Midbrain (tissue), 1 donor: ENCODE data around the gene KLHL29.

Experiments
- DNase-seq: peaks from one replicate; lab custom pipeline; 2025; lab: John Stamatoyannopoulos, UW

KLHL29 gene

DNA sequence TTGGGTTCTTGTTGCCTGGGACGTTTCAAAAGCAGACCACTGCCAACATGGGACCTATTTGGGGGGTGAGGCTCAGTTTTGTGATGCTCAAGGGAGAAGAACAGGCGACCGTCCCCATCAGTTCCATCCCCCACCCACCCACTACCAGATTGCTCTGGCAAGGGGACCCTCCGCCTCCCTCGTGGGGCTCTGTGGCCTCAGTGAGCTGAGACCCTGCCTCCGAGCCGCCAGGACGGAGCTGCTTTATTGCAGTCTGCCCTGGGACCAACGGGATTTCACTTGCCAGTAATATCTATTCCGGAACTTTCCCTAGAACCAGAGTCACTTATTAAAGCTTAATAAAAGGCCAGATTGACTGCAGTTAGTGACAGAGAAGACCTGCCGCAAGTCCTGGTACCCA lies 146.3 kb downstream of the KLHL29 start:
- no peak for DNase-seq

DNA sequence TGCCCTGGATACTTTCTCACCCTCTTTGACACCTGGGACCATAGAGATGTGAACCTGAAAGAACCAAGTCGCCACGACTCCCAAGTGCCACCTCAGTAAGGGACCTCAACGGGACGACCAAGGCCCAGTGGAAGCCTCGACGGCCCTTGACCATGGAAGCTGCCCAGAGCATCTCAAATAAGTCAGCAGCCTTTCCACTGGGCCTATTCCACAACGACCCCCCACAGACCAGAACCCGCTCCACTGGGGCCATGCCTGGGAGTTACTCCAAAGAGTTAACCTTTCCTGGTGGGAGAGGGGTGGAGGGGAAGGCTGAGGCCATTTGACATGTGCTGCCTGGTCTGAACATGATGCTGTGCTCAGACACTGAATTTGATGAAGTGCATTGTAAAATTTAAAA lies 146.9 kb downstream of the KLHL29 start:
- DNase-seq = no peak

DNA sequence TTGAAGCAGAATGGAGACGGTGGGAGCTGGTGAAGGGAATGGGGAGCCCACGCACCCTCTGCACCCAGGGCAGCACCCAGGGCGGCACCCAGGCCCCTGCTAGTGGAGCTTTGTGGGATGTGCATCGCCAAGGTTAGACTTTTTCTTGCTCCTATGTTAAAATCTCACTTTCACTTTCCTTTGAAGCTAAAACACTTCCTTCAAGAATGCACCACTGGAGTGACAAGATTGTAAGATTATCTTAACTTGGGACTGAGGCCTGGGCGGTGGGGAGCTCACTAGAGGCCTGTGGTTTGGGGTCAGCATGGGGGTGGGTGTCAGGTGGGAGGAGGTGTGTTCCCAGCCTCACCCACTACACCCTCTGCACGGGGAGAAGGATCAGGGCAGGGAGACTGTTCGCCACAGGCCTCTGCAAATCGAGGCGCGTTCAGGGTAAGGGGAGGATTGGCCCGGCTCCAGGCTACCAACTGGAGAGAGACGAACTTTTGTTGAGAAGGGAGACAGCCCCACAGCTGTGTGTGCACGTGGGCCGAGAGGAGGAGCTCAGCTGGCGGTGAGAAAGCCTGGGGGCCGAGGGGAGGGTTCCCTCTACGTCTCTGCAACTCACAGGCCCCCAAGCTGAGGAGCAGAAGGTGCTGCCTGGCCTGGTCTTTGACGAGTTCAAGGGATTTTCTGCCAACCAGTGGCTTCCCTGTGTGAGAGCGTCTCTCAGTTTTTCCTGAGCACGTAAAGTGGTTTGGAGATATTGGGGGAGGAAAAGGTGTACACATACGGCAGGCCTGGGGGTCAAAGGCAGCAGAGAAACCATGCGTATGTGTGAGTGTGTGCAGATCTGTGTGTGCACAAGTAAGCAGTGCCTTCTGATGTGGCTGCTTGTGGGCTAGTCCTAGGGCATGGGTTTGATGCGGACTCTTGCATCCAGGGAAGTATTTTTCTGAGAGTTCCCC lies 147.7 kb downstream of the KLHL29 start:
- no peak for DNase-seq

DNA sequence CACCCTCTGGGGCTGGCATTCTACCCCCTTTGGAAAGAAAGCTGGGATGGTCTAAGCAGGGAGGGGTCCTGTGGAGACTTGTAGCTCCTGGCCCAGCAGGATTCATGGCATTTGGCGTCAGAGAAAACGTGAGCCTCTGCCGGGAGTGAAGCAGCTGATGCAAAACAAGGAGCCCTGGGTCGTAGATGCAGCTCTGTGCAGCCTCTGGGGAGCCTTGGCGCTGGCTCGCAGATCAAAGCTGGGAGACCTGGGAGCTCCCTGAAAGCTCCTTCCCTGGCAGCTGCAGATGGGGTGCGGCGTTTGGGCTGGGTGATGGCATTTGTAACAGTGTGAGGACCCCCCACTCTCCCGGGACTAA lies 148.3 kb downstream of the KLHL29 start:
- DNase-seq = no peak

DNA sequence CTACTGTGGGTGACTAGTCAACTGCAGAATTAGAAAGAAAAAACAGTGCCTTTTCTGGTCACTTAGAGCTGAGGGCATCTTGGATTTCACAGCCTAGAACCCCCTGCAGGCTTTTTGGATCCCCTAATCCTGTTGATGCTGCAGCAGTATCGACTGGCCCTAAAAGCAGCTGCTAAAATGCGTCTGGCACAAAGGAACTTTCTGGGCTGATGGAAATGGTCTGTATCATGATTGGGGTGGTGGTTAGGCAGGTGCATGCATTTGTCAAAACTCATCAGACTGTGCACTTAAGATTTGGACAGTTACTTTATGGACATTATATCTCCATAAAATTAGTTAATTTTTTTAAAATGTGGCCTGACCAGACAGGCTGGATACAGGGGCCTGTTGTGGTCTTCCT lies 149.8 kb downstream of the KLHL29 start:
- no peak for DNase-seq

DNA sequence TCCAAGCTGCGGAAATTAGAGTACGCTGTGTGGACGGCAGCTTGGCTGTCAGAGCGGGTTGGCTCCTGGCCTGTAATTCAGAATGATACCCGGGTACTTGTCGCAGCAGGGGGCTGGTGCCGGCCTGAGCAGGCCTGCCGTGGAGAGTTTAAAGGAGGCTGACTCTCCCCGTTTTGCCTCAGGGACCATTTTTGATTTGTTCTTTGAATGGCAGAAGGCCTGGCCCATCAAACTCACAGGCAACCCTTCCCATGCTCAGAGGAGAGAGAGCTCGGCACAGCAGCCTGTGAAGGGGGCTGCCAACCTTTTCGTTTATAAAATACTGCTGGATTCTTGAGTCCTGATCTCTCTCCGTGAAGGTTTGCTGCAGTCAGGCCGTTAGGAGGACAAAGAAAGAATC lies 151.3 kb downstream of the KLHL29 start:
- DNase-seq = no peak

DNA sequence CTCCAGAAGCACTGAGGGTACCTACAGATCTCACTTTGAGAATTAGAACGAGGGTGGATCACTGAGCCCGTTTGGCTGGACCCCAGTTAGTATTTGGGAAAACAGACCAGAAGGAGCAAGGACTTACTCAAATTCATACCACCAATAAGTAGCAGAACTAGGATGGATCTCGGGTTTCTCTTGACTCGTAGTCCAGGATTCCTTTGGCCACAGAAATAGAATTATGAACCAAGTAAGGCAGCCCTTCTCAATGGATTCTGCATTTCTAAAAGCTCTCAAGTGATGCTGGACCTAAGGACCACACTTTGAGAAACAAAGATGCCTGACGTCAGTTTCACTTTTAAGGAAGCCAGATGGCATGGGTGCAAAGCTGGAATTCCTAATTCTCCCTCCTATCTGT lies 153.0 kb downstream of the KLHL29 start:
- DNase-seq = no peak

DNA sequence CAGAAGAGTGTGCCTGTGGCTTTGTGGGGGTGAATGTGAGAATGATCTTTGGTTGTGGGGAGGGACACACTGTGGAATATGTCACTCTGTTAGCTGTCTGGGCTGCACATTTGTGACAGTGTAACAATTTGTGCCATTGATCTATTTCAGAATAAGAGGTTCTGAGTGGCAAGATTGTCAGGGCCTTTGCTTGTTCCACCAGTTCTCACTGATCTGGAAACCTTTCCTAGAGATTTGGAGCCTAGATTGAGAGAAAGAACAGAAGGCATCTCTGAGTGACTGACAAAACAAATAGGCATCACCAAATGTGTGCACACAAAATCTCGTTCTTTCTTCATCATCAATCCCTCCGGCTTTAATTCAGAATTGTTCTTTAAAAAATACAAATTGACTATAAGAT lies 153.6 kb downstream of the KLHL29 start:
- no peak for DNase-seq

DNA sequence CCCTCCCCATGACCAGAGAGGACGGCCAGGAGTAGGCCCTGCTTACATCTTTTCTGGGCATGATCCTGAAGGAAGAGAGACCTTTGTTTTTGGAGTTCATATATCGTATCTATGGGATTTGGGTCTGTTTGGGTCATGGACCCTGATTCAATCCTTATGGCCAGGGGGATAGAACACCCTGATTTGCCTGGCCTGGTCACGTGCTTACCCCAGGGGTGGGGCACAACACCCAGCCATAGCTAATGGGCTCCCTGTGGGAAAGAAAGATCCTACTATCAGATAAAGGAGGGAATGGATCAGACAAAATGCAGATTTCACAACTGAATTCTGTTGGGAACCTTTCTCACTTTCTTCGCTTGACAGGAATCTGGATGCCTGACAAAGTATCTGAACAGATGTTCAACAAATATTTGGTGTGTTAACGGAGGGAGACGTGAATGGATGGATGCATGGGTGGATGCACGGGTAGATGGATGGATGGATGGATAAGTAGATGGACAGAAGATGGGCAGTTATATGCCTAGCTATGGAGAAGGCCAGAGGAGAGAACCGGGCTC lies 155.9 kb downstream of the KLHL29 start:
- no peak for DNase-seq

DNA sequence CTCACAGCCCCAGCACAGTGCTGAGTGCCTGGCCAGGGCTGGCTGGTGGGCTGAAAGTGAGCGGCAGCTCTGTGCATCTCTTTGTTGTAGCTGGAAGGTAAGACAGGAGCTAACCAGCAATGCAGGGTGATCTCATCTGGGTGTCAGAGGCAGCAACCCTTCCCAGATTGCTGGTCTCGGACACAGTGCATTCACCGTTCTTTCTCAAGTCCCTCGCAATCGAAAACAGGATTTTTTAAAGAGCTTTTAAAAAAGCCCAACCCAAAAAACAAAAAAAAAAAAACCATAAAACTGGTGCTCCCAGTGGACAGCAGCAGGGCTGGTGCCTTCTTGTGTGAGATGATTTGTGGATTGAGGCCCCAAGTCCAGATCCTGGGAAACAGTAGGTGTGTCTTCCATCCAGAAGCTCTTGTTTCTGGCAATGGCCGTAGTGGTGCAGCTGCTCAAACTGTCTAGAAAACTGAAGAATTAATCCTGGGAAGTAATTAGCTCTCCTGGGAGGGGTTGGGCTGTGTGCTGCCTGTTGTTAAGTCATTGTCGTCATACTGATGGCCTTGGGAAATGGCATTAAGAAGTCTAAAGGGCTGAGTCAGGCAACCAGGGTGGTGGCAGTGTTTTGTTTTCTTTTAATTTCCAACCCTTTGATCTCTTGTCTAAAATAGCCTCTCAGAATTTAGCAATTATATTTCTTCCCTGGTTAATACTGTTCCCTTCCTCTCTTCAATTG lies 156.7 kb downstream of the KLHL29 start:
- DNase-seq = no peak

DNA sequence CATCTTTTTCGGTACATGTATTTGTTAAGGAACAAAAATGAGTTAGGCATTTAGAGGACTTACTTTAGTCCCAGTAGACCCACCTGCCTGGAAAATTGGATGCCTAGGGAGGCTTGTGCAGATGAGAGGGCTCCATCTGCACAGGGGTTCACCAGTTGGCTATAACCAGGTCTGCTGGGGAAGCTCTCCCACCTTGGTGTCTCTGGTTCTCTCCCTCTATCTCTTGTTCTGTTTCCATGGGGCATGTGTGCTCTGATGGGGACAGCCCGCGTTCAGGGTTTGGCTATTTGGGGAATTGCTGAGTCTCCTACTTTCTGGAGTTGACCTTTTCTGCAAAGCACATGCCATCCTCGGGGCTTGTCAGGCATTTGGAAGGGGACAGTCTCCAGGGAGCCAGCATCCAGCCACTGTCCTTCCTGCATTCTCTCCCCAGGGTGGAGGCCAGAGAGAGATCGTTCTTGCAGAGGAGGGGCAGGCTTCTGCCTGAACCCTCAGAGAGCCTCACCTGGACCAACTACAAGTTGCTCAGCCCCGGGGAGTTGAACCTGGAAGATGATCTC lies 157.3 kb downstream of the KLHL29 start:
- no peak for DNase-seq

DNA sequence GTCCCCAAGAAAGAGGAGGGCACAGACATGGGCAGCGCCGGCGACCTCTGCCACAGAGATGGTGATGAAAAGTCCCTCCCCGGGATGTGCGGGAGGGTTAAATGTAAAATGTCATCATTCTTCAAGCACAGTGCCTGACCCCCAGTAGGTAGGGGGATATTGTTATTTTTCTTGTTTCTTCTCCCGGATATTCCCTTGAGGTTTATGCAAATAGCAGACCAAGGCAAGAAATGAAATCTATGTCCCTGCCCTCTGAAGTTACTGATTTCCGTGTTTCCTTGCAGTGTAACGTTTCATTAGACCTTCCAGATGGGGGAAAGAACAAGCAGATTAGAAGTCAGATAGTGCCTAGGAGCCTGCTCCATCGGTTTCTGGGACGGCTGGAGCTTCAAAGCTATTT lies 158.3 kb downstream of the KLHL29 start:
- DNase-seq = no peak

DNA sequence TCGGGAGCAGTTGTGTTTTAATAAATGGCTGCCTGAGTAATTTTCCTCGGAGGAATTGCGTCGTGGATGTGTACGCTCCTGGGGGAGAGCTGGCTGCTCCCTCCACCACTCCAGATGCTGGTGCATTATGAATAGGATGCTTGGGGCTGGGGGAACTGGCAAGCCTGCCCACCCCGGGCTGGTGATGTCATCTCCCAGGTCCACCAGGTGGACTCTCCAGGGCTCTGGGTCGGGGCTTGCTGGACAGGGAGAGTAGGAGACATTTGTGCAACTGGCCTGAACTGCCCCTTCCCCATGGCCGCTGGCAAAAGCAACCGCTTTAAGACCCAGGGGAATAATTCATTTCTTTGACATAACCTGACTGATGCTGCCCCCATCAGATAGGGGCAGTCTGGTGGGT lies 158.7 kb downstream of the KLHL29 start:
- no peak for DNase-seq

DNA sequence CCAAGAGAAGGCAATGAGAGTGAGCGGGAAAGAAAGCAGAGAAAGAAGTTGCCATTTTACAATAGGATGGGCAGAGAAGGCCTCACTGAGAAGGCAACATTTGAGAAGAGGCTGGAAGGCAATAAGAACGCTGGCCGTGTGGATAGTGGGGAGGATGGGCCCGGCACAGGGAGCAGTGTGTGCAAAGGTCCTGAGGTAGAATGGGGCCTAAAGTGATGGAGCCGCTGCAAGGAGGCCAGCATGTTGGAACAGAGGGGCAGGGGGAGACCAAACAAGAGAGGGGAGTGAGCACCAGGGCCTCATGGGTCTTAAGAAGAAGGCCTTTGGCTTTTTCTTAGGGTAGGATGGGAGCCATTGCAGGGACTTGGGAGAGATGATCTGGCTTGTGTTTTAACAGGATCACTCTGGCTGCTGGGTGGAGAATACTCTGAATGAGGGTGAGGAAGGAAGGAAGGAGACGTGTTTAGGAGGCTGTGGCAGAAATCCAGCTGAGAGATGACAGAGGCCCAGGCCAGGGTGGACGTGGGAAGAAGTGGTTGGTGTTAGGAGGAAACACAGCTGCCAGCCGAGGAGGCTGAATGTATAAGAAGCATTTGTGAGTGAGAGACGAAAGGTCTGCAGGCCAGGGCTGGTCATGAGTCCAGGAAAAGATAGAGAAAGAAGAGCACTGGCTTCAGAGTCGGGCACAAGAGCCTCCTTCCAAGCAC lies 159.8 kb downstream of the KLHL29 start:
- DNase-seq = no peak

DNA sequence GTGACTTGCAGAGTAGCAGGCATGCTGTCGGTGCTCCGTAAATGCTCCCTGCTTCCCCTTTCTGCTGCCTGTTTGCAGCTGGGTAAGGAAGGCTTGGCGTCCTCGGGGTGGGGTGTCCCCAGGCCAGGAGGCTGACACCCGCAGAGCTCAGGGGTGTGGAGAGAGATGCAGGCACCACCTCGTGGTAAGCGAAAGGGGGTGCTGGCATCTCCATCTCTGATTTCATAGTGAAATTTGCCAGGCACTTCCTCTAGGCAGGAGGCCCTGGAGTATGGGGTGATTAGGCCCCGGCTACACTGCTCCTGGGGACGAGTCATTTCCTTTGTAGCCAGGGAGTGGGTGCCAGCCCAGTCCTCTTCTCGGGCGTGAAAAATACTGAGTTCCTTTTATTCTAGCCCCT lies 160.4 kb downstream of the KLHL29 start:
- no peak for DNase-seq

DNA sequence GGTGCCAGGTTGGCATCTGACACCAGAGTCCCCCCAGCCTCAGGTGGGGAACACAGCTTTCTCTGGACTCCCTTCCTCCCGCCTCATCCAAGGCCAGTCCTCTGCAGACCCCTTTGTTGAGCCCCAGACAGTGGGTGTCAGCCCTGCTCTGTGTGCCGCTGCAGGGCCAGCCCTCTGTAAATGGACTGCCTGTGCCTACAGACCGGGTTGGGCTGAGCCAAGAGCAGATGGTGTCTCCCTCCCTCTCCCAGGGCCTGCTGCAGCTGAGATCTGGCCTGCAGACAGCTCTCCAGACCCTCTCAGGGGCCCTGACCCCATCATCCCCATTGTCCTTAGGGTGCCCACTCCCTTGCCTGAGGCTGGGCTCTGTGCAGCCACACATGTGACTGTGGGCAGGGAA lies 160.8 kb downstream of the KLHL29 start:
- no peak for DNase-seq

DNA sequence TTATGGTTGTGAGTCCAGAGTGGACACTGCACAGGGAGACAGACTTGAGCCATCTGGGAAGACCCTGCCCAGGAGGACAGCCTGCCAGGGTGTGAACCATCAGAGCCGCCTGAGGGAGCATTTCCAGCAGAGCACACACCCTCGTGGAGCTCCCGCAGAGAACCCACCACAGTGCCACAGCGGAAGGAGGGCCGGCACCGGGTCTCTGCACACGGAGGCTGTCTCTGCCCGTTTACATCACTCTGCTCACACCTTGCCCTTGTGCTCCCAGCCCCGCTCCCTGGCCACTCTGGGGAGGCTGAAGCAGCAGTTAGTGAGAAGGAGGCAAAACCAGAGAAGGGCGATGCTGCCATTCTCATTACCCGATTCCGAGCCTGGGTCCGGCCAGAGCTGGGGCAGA lies 161.9 kb downstream of the KLHL29 start:
- no peak for DNase-seq

DNA sequence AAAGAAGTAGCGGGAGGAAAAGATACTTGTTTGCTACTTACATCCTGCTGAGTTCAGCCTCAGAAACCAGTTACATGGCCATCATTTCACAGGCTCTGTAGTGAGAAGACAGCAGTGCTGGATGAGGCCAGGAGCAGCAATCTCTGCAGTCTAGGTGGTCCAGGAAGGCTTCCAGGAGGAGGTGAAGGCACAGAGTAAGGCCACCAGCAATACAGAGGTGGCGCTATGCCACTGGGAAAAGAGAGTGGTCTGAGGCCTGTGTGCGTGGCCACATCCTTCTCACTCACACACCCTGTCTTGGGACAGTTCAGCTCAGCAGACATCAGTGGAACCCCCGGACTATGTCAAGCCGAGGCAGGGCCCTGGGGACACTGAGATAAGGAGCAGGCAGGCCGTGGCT lies 162.7 kb downstream of the KLHL29 start:
- no peak for DNase-seq

DNA sequence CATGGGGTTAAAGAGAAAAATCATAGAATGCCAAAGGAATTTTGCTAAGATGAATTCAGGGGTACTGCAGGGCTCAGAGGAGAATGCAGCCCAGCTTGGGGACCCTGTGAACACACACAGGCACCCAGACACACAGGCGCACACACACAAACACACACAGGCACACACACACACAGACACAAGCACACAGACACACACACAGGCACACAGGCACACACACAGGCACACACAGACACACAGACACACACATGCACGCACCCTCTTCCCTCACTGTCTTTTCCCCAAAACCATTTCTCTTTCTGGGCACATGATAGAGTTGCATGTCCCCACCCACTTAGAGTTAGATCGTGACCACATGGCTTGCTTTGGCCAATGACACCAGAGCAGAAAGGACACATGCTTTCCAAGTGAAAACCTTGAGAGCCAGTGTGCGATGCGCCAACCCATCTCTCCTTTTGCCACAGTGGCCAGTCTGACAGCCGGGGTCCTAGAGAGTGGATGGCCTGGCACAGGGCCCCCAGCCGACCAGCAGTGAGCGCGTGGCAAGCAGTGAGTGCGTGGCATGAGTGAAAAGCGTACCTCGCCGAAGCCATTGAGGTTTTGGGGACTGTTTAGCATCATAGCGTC lies 163.3 kb downstream of the KLHL29 start:
- DNase-seq = no peak

DNA sequence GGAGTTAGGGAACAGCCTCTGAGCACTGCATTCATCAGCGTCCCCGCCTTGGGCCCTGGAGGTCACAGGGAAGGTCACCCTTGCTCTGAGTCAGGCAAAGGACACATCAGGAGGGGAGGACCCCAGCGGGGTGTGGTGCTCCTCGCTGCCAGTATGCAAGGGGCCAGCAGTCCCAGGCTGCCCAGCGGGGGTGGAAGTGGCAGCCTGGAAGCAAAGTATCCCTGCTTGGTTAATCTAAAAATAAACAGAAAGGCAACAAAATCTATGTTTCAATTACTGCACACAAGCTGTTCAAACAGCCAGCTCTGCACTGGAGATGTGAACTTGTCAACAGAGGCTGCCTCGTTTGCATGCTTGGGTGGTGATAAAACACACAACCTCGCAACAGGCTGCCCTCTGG lies 164.1 kb downstream of the KLHL29 start:
- DNase-seq = no peak

DNA sequence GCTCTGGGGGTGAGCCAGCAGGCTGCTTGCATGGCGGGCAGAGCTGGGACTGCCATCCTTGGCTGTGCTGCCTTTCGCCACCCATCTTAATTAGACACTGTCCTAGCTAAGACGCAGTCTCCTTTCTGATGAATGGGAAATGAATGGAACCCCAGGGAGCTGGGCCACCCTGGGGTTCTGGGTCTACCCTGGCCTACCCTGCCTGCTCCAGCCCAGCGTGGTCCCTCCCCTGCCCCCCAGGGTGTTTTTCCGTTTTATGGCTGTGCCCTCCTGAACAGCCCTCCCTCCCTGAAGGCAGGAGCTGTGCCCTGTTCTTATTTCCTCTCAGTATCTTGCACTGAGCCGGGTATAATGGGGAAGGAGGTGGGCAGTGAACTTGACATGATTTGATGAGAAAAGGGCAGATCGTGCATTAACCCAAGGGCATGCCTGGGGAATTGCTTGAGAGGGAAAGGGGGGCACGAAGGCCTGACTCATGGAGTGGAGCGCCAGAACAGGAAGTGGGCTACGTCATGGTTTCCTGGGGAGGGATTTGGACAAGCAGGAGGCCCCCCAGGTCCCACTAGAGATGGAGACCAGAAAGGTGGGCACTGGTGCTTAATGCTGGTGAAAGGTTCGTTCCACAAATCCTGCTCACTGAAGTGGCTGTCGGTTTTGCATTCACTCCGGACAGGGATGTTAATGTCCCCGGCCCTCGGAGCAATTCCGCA lies 165.0 kb downstream of the KLHL29 start:
- DNase-seq = no peak
